DND-41 (cell line): ENCODE results near the gene GPC3.

Source experiments
- EZH2 ChIP-seq: IDR thresholded peaks from 3 replicates; pipeline ENCODE4 v1.6.1; 2012; ENCODE audit warnings: borderline replicate concordance, low read depth, mild to moderate bottlenecking, moderate library complexity, low read length, inconsistent platforms; ENCODE audit not compliant: severe bottlenecking
- TF ChIP-seq, protein P1 (sequence below): IDR thresholded peaks from 2 replicates; pipeline ENCODE4 v1.5.1; 2012; ENCODE audit warnings: borderline replicate concordance, low read length, moderate library complexity, mild to moderate bottlenecking; ENCODE audit not compliant: poor library complexity, severe bottlenecking; ENCODE audit errors: extremely low read depth

GRCh38 chrX:133658293-133658911 lies 327.0 kb downstream of the GPC3 start:
- TF ChIP-seq, protein P1, sequence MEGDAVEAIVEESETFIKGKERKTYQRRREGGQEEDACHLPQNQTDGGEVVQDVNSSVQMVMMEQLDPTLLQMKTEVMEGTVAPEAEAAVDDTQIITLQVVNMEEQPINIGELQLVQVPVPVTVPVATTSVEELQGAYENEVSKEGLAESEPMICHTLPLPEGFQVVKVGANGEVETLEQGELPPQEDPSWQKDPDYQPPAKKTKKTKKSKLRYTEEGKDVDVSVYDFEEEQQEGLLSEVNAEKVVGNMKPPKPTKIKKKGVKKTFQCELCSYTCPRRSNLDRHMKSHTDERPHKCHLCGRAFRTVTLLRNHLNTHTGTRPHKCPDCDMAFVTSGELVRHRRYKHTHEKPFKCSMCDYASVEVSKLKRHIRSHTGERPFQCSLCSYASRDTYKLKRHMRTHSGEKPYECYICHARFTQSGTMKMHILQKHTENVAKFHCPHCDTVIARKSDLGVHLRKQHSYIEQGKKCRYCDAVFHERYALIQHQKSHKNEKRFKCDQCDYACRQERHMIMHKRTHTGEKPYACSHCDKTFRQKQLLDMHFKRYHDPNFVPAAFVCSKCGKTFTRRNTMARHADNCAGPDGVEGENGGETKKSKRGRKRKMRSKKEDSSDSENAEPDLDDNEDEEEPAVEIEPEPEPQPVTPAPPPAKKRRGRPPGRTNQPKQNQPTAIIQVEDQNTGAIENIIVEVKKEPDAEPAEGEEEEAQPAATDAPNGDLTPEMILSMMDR = no peak
- no peak for TF ChIP-seq EZH2
